ENCODE data around the gene SEPTIN5.

- TF ChIP-seq CTCF (conservative IDR thresholded peaks at IDR 0.05; ENCODE audit: low read depth, low read length) (no peak), EZH2 (IDR thresholded peaks at IDR 0.05; ENCODE audit: borderline replicate concordance, low read depth, low read length, poor library complexity, severe bottlenecking) (no peak)
These were observed at the start of gene SEPTIN5 for GRCh38 chr22:19714312-19715187.

All from A673 (cell line).